Vagina (tissue), 2 donors: ENCODE measurements around the gene MYOC.

Experiments used
- CTCF ChIP-seq, 3 experiments: fragments of 450-650 bp in 2 of 3; fragments of 200-600 bp in 1 of 3; sonication (generic) in 1 of 3; IDR thresholded peaks; one replicate each; pipeline ENCODE4 v1.5.1; 2017 to 2019; ENCODE audit warnings: antibody characterized with exemption in 3 of 3, mild to moderate bottlenecking in 2 of 3, moderate library complexity in 2 of 3
- POLR2A ChIP-seq, 2 donors: fragments of 450-650 bp; IDR thresholded peaks; one replicate each; pipeline ENCODE4 v1.6.1; 2017; ENCODE audit warnings: antibody characterized with exemption in 2 of 2, mild to moderate bottlenecking in 2 of 2, moderate library complexity in 2 of 2

- no peak for TF ChIP-seq CTCF (IDR thresholded peaks at IDR 0.05)
- TF ChIP-seq POLR2A (IDR thresholded peaks at IDR 0.05), result no peak
Observed at GRCh38 chr1:171661076-171661650, 8.7 kb upstream of the MYOC start.
